Stimulated activated naive CD8-positive, alpha-beta T cell treated with anti-CD3 and anti-CD28 coated beads, Interleukin-15, amount 100 ng/mL, for 72 hours (primary cell): ENCODE measurements around the gene SMC1A.
"Not testable (repeated sequence)": the region's sequence is repeated elsewhere in the genome, so short reads cannot be mapped to it uniquely, and the experiment has no call there.

Source experiments
- ATAC-seq: fragments of 150-1000 bp; cut with Tn5 transposase; 2 replicates; pipeline ENCODE4 v1.10.0; 2021; ENCODE audit warnings: mild to moderate bottlenecking, moderate library complexity
- DNase-seq, 2 donors: peaks; one replicate each; pipeline ENCODE4 v3.0.0; 2021 to 2022
- H3K27ac Mint-ChIP-seq, 2 donors: one replicate each; pipeline ENCODE4 v1.8.0; 2022; ENCODE audit warnings: mild to moderate bottlenecking in 2 of 2, mixed read lengths in 2 of 2, moderate library complexity in 2 of 2
- H3K27me3 Mint-ChIP-seq: one replicate; pipeline ENCODE4 v1.8.0; 2022; ENCODE audit warnings: mixed read lengths
- H3K4me1 Mint-ChIP-seq: one replicate; pipeline ENCODE4 v1.8.0; 2022; ENCODE audit warnings: mild to moderate bottlenecking, mixed read lengths
- H3K4me3 Mint-ChIP-seq, 2 donors: one replicate each; pipeline ENCODE4 v1.8.0; 2022; ENCODE audit warnings: mild to moderate bottlenecking in 2 of 2, mixed read lengths in 2 of 2, moderate library complexity in 1 of 2
- H3K9me3 Mint-ChIP-seq, 2 donors: one replicate each; pipeline ENCODE4 v1.8.0; 2022; ENCODE audit warnings: mixed read lengths in 2 of 2

Gene SMC1A

GRCh38 chrX:53437206-53437605 lies 14.8 kb upstream of the SMC1A start:
- H3K4me1 Mint-ChIP-seq = peaks cover 59% of the 10 kb centered on the region
- ATAC-seq = no peak

GRCh38 chrX:53435997-53436396 lies 13.5 kb upstream of the SMC1A start:
- Mint-ChIP-seq H3K4me1 (peaks cover 53% of the 10 kb centered on the region), H3K4me3 (peak overlapping the region in 1 of 2 donors; percentile 26), H3K27me3 (peaks cover 8% of the 10 kb centered on the region), H3K27ac (no peak overlapping the region), H3K9me3 (no peaks in the 10 kb centered on the region)
- ATAC-seq (peak; percentile 79), DNase-seq (peak; percentile 54 to 62)

More at GRCh38 chrX:53437206-53437605, 14.8 kb upstream of the SMC1A start:
- DNase-seq = no peak
- Mint-ChIP-seq H3K27me3 (peaks cover 8% of the 10 kb centered on the region), H3K9me3 (no peaks in the 10 kb centered on the region), H3K4me3 (peak overlapping the region in 1 of 2 donors; percentile 35), H3K27ac (peak overlapping the region; percentile 52 to 63)

GRCh38 chrX:53433651-53434639 lies 11.5 kb upstream of the SMC1A start, which contains the start of gene HSD17B10:
TSS of gene HSD17B10 (minus strand) at chrX:53434370. CDS start at chrX:53434345, 25 bp downstream.
- H3K4me1 Mint-ChIP-seq = peaks cover 40% of the 10 kb centered on the region
- H3K27ac Mint-ChIP-seq = peak within 1 kb of the TSS; percentile 97 to 98
- no peaks in the 10 kb centered on the region for H3K9me3 Mint-ChIP-seq
- peak within 1 kb of the TSS; percentile 95 to 98 for H3K4me3 Mint-ChIP-seq
- H3K27me3 Mint-ChIP-seq = no peaks in the 10 kb centered on the region
- peak; percentile 82 to 86 for DNase-seq
- peak; percentile 95 for ATAC-seq

GRCh38 chrX:53430231-53430630 lies 7.8 kb upstream of the SMC1A start:
- no peak for DNase-seq
- ATAC-seq = no peak
- H3K9me3 Mint-ChIP-seq = no peaks in the 10 kb centered on the region
- no peaks in the 10 kb centered on the region for H3K27me3 Mint-ChIP-seq
- H3K4me1 Mint-ChIP-seq = peaks cover 14% of the 10 kb centered on the region
- peak overlapping the region in 1 of 2 donors; percentile 87 for H3K27ac Mint-ChIP-seq
- no peak overlapping the region for H3K4me3 Mint-ChIP-seq

- DNase-seq = no peak
- H3K9me3 Mint-ChIP-seq = no peaks in the 10 kb centered on the region
- no peaks in the 10 kb centered on the region for H3K27me3 Mint-ChIP-seq
- no peak for ATAC-seq
- peaks cover 9% of the 10 kb centered on the region for H3K4me1 Mint-ChIP-seq
- H3K4me3 Mint-ChIP-seq = no peak overlapping the region
- H3K27ac Mint-ChIP-seq = peak overlapping the region in 1 of 2 donors; percentile 87
These were observed 7.3 kb upstream of the SMC1A start for GRCh38 chrX:53429755-53430154.

- H3K27ac Mint-ChIP-seq = peak within 1 kb of the TSS; percentile 97 to 99
- no peaks in the 10 kb centered on the region for H3K27me3 Mint-ChIP-seq
- H3K4me1 Mint-ChIP-seq = peaks cover 27% of the 10 kb centered on the region
- DNase-seq = no peak
- ATAC-seq = no peak
- no peaks in the 10 kb centered on the region for H3K9me3 Mint-ChIP-seq
- H3K4me3 Mint-ChIP-seq = peak within 1 kb of the TSS; percentile 84 to 88
These were observed 430 bp upstream of the SMC1A start, which contains the start of gene RIBC1 for GRCh38 chrX:53422861-53423306. TSS of gene RIBC1 (plus strand) at chrX:53422873. CDS start at chrX:53426277, 3,404 bp downstream.

GRCh38 chrX:53421772-53422085 lies 725 bp downstream of the SMC1A start:
- peaks cover 33% of the 10 kb centered on the region for H3K4me1 Mint-ChIP-seq
- DNase-seq (no peak), ATAC-seq (peak; percentile 36)
- H3K4me3 Mint-ChIP-seq = peak overlapping the region; percentile 84 to 88
- H3K9me3 Mint-ChIP-seq = no peaks in the 10 kb centered on the region
- H3K27ac Mint-ChIP-seq = peak overlapping the region; percentile 97 to 99
- H3K27me3 Mint-ChIP-seq = no peaks in the 10 kb centered on the region

GRCh38 chrX:53421125-53421524 lies 1.3 kb downstream of the SMC1A start:
- no peak for DNase-seq
- H3K27me3 Mint-ChIP-seq = no peaks in the 10 kb centered on the region
- no peaks in the 10 kb centered on the region for H3K9me3 Mint-ChIP-seq

GRCh38 chrX:53420351-53420750 lies 2.1 kb downstream of the SMC1A start:
- not testable (repeated sequence) for ATAC-seq, H3K9me3 Mint-ChIP-seq, DNase-seq, H3K27me3 Mint-ChIP-seq
- Mint-ChIP-seq H3K4me3 (peak overlapping the region; percentile 84 to 88), H3K4me1 (peaks cover 33% of the 10 kb centered on the region), H3K27ac (peak overlapping the region; percentile 85 to 90)

More at GRCh38 chrX:53421125-53421524, 1.3 kb downstream of the SMC1A start:
- ATAC-seq = no peak
- Mint-ChIP-seq H3K4me3 (peak overlapping the region; percentile 84 to 88), H3K27ac (peak overlapping the region; percentile 90 to 97), H3K4me1 (peaks cover 33% of the 10 kb centered on the region)

GRCh38 chrX:53412446-53412845 lies 10.0 kb downstream of the SMC1A start:
- ATAC-seq = no peak
- Mint-ChIP-seq H3K4me3 (no peak overlapping the region), H3K27ac (no peak overlapping the region), H3K27me3 (no peaks in the 10 kb centered on the region), H3K9me3 (no peaks in the 10 kb centered on the region), H3K4me1 (peaks cover 7% of the 10 kb centered on the region)
- no peak for DNase-seq

- Mint-ChIP-seq H3K27me3 (no peaks in the 10 kb centered on the region), H3K4me1 (no peaks in the 10 kb centered on the region), H3K4me3 (no peak overlapping the region), H3K27ac (no peak overlapping the region), H3K9me3 (no peaks in the 10 kb centered on the region)
- no peak for ATAC-seq
- no peak for DNase-seq
These were observed 18.9 kb downstream of the SMC1A start for GRCh38 chrX:53403535-53403934.

- peak overlapping the region in 1 of 2 donors; percentile 54 for H3K27ac Mint-ChIP-seq
- no peaks in the 10 kb centered on the region for H3K27me3 Mint-ChIP-seq
- H3K4me3 Mint-ChIP-seq = no peak overlapping the region
- no peak for ATAC-seq
- no peaks in the 10 kb centered on the region for H3K4me1 Mint-ChIP-seq
- H3K9me3 Mint-ChIP-seq = no peaks in the 10 kb centered on the region
- DNase-seq = no peak
These were observed 24.2 kb downstream of the SMC1A start for GRCh38 chrX:53398216-53398615.

- no peaks in the 10 kb centered on the region for H3K27me3 Mint-ChIP-seq
- no peak overlapping the region for H3K4me3 Mint-ChIP-seq
- no peak for DNase-seq
These were observed 26.7 kb downstream of the SMC1A start for GRCh38 chrX:53395605-53396298.

GRCh38 chrX:53383376-53384076 lies 38.9 kb downstream of the SMC1A start:
- no peak for ATAC-seq

More at GRCh38 chrX:53395605-53396298, 26.7 kb downstream of the SMC1A start:
- Mint-ChIP-seq H3K27ac (no peak overlapping the region), H3K9me3 (no peaks in the 10 kb centered on the region), H3K4me1 (no peaks in the 10 kb centered on the region)
- no peak for ATAC-seq

GRCh38 chrX:53379747-53380146 lies 42.7 kb downstream of the SMC1A start:
- Mint-ChIP-seq H3K27ac (no peak overlapping the region), H3K4me3 (no peak overlapping the region), H3K4me1 (no peaks in the 10 kb centered on the region), H3K9me3 (no peaks in the 10 kb centered on the region), H3K27me3 (no peaks in the 10 kb centered on the region)
- ATAC-seq = no peak
- no peak for DNase-seq

More at GRCh38 chrX:53383376-53384076, 38.9 kb downstream of the SMC1A start:
- DNase-seq = no peak
- Mint-ChIP-seq H3K9me3 (no peaks in the 10 kb centered on the region), H3K27ac (peak overlapping the region; percentile 57 to 63), H3K27me3 (no peaks in the 10 kb centered on the region), H3K4me3 (no peak overlapping the region), H3K4me1 (no peaks in the 10 kb centered on the region)
